ENCODE measurements around the gene TUBD1. TPM values are rescaled to one million over a fixed set of nuclear protein-coding genes. Genes with fewer than 3 reads are reported as not detected.

TUBD1 gene
- total and polyA plus RNA-seq, 2 of the 13 experiments (the other 11 are each of a cell fraction or from before 2014, with no cell fraction given) = 18.2 to 25.9 TPM

- TF ChIP-seq CEBPZ (IDR thresholded peaks at IDR 0.05; ENCODE audit: low read length) (no peak), HNF1B (CRISPR knock-in tag; IDR thresholded peaks at IDR 0.05) (peak; percentile 30; the same call in 1 of the 2 replicates), ZNF598 (CRISPR knock-in tag; IDR thresholded peaks at IDR 0.05; ENCODE audit: borderline replicate concordance) (peak; percentile 87; the same call in 1 of the 2 replicates), NAIF1 (CRISPR knock-in tag; IDR thresholded peaks at IDR 0.05; ENCODE audit: borderline replicate concordance) (peak; percentile 98; the same call in 1 of the 2 replicates), SIN3A (IDR thresholded peaks at IDR 0.05; ENCODE audit: borderline replicate concordance, low read depth, low read length) (peak; percentile 75; the same call in 1 of the 2 replicates), THAP7 (CRISPR knock-in tag; IDR thresholded peaks at IDR 0.05) (0 out of 2 replicates have a peak, but pooled peaks have one; percentile 19), ZFP37 (CRISPR knock-in tag; IDR thresholded peaks at IDR 0.05; ENCODE audit: borderline replicate concordance) (no peak), RAD21 (CRISPR knock-in tag; IDR thresholded peaks at IDR 0.05) (0 out of 2 replicates have a peak, but pooled peaks have one; percentile 9), RCOR2 (CRISPR knock-in tag; IDR thresholded peaks at IDR 0.05) (peak; percentile 79; the same call in 1 of the 2 replicates), ZSCAN29 (CRISPR knock-in tag; conservative IDR thresholded peaks at IDR 0.05) (peak; percentile 56; the same call in 1 of the 2 replicates), RXRB (CRISPR knock-in tag; IDR thresholded peaks at IDR 0.05; ENCODE audit: borderline replicate concordance) (0 out of 2 replicates have a peak, but pooled peaks have one; percentile 13), ZNF343 (CRISPR knock-in tag; IDR thresholded peaks at IDR 0.05) (peak; percentile 19; the same call in 1 of the 2 replicates), TARDBP (CRISPR knock-in tag; IDR thresholded peaks at IDR 0.05) (0 out of 2 replicates have a peak, but pooled peaks have one; percentile 8), ZNF607 (CRISPR knock-in tag; IDR thresholded peaks at IDR 0.05; ENCODE audit: borderline replicate concordance) (peak; percentile 19; the same call in 1 of the 2 replicates), PAX8 (CRISPR knock-in tag; IDR thresholded peaks at IDR 0.05; ENCODE audit: borderline replicate concordance) (0 out of 2 replicates have a peak, but pooled peaks have one; percentile 19), ZFP1 (CRISPR knock-in tag; IDR thresholded peaks at IDR 0.05) (0 out of 2 replicates have a peak, but pooled peaks have one; percentile 12), ASH2L (IDR thresholded peaks at IDR 0.05; ENCODE audit: insufficient read length, low read depth, low read length) (peak; percentile 89), KDM5A (IDR thresholded peaks at IDR 0.05; ENCODE audit: borderline replicate concordance, low read length) (peak; percentile 54; the same call in 1 of the 2 replicates), HES4 (CRISPR knock-in tag; IDR thresholded peaks at IDR 0.05; ENCODE audit: borderline replicate concordance) (peak; percentile 59; the same call in 1 of the 2 replicates), ZNF383 (CRISPR knock-in tag; IDR thresholded peaks at IDR 0.05; ENCODE audit: borderline replicate concordance) (0 out of 2 replicates have a peak, but pooled peaks have one; percentile 9)
Observed at GRCh38 chr17:59892251-59892923, 356 bp downstream of the TUBD1 start (continued).
